ENCODE results near the gene MOCS1.
"Not testable (repeated sequence)": the region's sequence is repeated elsewhere in the genome, so short reads cannot be mapped to it uniquely, and the experiment has no call there.

Gene MOCS1

DNA sequence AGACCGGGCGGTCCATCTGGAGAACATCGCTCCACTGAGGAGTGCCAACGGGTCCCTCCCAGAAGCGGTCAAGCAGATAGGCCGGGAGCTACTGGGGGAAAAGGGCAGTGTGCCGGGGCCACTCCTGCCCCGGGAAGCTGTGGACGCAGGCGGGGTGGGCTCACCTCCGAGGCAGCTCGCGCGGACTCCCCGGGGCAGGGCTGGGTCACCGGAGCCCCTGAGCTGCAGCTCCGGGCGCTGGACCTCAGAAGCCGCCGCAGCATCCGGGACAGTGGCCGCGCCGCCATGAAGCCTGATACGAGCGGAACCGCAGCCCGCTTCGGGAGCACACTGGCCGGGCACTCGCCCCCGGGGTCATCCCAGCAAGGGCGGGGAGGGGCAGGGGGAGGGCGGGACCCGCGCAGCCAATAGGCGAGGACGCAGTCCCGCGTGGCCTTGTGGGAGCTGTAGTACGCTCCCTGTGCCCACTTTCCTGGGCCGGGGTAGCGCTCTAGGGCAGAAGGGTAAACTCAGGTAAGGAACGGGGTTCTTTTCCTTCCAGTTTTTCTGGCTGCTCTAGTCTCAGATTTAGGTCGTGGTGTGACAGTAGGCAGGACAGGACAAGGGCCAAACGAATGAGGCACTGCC lies at the start of gene MOCS1:
MOCS1 (minus strand) TSS at position 332 of the 627 bp plus-strand sequence; CDS start at position 287, 45 bp downstream.
- DNase-seq (ENCODE audit: low read depth in 2 of 2, low spot score in 1 of 2) = peak in 1 of 2 donors; percentile 3

DNA sequence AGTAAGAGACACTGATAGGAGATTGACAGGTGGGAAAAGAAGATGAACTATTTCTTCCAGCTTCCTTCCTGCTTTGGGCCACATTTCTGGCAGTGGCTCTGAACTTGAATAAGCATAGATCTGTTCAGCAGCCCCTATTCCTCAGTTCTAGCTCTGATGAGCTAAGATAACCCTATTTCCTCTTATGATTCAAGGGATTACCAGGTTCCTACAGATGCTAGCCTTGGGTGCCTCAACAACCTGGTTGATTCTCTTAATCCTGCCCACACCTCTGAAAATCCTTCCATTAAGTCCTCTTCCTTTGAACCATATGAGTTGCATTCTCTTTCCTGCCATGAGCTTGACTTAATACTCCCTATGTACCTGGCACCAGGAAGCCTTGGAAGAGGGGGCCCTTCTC lies 49.8 kb upstream of the MOCS1 start:
- DNase-seq (ENCODE audit: low read depth in 2 of 2, low spot score in 1 of 2) = no peak

DNA sequence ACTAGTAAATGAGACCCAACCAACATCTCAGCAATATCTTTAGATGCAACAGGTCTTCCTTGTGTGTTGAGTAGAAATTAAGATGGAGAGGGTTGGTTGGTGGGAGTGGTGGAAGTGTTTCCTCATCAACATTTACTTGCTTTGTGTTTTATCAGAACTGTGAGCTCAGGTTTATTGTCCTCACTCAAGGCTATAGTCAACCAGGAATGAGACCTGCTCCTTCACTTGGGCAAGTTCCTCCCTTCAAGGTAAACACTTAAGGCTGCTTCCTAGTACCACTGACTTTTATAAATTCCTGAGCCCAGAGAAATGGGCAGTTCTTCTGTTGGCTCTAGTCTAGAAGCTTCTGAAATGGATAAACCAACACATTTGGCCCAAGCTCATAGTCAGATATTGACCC lies 48.9 kb upstream of the MOCS1 start:
- no peak for DNase-seq (ENCODE audit: low read depth in 2 of 2, low spot score in 1 of 2)

DNA sequence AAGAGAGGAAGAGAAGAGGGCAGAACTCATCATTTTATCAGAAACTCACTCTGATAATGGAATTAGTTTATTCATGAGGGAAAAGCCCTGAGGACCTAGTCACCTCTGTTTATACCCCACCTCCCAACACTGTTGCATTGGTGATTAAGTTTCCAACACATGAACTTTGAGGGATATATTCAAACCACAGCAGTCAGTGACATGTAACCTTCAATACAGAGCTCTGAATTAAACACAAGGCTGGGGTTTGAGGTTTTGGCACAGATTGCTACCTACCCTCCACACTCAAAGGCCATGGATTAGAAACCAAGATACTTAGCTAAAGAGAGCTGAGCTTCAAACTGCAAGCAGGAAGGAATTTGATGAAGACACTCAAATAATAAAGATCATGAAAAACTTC lies 48.5 kb upstream of the MOCS1 start:
- no peak for DNase-seq (ENCODE audit: low read depth in 2 of 2, low spot score in 1 of 2)

DNA sequence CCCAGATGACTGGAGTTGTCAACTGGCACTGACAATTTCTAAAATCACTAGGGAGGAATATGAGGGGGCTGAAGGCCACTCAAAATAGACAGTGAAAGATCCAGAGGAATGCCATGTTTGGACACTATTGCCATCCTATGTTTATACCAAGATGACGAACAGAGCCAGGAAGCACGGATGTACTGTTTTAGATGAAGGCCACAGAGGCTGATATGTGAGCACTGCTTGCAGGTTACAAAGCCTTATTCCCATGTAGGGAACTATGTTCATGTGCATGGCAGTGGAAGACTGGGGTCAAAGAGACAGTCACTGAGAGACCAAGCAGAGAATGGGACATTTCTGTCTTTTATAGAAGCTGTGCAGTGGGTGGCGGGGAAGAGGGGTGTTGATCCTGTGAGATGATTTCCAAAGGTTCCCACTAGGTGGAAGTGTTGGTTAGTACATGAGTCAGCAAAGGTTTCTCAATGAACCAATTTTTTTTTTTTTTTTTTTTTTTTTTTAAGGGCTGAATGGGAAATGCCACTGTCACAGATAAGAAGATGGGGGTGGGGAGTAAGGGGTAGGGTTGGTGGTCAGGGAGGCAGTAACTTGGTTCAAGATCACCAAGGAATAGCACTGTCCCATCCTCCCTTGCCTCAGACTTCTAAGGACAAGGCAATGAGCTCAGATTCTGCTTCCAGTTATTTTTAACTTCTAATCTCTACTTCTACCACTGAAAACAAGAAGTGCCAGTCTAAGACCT lies 46.7 kb upstream of the MOCS1 start:
- no peak for DNase-seq (ENCODE audit: low read depth in 2 of 2, low spot score in 1 of 2)

DNA sequence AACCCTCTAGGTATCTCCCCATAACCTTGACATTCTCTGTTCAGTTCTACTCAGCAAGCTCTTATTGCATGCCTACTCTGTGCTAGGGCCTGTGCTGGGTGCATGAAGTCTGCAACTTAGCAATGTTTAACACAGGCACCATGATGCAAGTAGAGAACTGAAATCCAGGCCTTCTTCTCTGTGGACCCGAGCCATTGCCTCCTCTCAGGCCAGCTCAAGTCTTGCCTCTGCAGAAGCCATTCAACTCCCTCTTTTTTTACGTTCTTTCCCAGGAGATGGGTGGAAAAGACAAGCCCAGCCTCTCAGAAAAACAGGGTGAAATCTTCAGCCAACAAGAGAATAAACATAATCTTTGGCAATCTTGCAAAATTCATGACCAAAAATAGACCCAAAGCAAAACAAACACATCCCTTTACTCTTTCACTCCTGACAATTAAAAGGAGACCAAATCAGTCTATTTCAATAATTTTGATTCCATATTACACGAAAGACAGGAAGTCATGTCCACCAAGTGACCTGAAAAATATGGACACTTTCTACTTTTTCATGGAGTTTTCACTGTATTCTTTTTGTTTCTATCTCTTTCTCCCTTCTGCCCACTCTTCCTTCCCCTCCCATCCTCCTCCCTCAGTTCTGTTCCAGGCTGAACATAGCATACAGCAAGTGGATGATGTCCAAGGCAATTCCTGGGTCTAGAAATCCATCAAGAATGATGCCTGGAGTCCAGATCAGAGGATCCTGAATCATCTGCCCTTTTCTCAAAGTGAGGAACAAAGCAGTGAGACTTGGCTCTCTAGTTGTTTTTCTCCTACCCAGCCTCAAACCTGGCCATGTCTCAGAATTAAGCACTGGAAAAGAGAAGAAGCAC lies 45.4 kb upstream of the MOCS1 start:
- no peak for DNase-seq (ENCODE audit: low read depth in 2 of 2, low spot score in 1 of 2)

DNA sequence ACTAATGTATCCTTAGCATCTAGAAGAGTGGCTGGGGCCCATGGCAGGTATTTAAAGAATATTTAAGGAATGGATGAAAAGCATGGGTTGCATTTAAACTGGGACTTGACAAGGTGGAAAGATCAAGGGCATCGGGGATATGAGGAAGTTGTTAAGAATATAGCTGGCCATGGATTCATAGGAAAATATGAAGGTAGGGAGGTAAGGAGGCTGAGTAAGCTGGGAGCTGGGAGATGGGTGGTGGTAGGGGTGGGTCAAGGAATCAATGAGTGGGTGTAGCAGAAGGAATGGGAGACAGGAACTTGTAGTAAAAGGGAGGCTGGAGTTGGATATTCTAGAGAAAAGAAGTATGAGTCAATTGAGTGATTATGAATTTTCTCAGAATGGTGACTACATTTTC lies 44.0 kb upstream of the MOCS1 start:
- no peak for DNase-seq (ENCODE audit: low read depth in 2 of 2, low spot score in 1 of 2)

DNA sequence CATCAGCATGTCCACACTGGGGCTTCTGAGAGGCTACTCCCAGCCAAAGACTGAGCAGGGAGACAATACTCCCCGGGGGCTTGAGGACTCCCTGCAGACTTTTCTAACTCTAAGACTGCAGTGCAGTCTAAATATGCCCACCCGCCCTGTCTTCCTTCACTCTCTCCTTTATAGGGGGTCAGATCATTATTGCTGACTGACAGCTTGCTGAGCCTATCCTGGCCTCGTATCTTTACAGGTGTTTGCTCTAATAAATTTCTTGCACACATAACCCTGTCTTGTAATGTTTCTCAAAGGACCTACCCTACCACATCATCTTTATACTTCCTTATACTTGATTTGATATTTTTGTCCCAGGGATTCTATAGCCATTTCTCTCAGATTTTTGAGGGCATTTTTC lies 39.4 kb upstream of the MOCS1 start:
- DNase-seq (ENCODE audit: low read depth in 2 of 2, low spot score in 1 of 2) = no peak

DNA sequence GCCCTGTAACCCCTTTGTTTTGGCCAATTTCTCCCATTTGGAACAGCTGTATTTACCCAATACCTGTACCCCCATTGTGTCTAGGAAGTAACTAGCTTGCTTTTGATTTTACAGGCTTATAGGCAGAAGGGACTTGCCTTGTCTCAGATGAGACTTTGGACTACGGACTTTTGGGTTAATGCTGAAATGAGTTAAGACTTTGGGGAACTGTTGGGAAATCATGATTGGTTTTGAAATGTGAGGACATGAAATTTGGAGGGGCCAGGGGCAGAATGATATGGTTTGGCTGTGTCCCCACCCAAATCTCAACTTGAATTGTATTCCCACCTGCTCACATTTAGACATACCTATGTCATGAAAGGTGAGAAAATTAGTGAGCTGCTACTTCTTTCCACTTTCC lies 38.5 kb upstream of the MOCS1 start:
- not testable (repeated sequence) for DNase-seq (ENCODE audit: low read depth in 2 of 2, low spot score in 1 of 2)

DNA sequence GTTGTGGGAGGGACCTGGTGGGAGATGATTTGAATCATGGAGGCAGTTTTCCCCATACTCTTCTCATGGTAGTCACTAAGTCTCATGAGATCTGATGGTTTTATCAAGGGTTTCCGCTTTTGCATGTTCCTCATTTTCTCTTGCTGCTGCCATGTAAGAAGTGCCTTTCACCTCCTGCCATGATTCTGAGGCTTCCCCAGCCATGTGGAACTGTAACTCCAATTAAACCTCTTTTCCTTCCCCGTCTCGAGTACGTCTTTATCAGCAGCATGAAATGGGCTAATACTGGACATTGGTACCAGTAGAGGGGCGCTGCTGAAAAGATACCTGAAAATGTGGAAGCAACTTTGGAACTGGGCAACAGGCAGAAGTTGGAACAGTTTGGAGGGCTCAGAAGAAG lies 36.9 kb upstream of the MOCS1 start:
- not testable (repeated sequence) for DNase-seq (ENCODE audit: low read depth in 2 of 2, low spot score in 1 of 2)

DNA sequence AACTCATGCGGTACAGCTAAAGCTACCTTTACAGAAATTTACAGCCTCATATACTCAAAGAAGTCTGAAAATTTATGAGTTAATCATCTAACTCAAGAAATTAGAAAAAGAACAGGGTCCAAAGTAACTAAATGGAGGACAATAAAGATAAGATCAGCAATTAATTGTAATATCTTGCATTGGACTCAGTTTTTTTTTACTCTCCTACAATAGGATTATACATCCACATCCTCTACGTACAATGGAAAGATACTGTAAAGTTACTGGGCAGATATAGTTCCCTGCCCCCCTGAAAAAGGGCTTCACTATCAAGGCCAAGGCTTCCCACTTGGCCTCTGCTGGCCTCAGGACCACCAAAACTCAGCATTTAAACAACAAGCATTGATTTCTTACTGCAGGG lies 31.5 kb upstream of the MOCS1 start:
- DNase-seq (ENCODE audit: low read depth in 2 of 2, low spot score in 1 of 2) = no peak

DNA sequence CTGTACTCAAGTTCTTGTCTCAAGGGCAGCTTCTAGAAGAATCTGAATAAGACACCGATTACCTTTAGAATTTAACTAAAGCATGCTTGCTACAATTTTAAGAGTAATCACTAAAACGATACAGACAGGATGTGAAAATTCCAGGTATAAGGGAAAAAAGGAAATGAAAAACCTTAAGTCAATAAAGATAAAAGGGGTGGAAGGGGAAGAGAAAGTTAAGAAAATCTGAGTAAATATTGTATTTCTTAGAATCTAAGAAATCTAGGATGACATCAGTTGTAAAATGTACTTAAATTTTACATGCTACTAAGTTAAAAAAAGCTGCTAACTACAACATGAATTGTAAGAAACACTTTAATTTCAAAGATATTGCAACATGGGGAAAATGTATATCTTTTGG lies 30.3 kb upstream of the MOCS1 start:
- DNase-seq (ENCODE audit: low read depth in 2 of 2, low spot score in 1 of 2) = no peak

DNA sequence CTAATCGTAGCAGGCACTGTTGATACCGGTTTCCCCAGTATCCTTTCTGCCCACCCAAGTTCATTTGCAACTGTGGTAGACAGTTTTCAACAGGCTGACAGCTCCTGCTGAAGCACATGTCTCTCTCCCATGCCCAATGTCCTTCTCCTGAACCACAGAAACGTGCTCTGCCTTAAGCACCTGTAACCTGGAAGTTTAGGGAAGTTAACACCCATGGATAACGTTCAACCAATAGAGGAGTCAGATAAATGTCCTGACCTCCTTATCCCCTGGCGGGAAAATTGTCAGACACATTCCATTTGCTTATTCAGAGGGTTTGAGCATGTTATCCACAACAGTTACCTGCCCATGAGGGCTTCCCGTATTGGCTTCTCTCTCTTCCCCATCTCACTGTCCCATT lies 29.8 kb upstream of the MOCS1 start:
- no peak for DNase-seq (ENCODE audit: low read depth in 2 of 2, low spot score in 1 of 2)

DNA sequence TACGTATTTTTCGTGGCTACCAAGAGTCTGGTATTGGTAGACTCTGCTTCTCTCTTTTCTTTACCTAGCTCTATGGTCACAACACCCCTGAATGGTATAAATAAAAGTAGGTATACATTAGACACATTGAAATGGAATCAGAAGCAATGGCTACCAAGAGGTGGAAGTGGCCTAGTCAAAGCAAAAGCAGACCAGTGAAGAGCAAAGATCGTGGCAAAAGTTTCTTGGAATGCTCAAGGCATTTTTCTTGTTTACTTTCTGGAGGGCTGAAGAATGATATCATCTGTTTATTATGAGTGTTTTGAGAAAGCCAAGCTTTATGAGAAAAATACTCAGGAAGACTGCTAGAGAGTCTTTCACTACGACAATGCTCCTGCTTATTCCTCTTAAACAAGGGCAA lies 28.6 kb upstream of the MOCS1 start:
- DNase-seq (ENCODE audit: low read depth in 2 of 2, low spot score in 1 of 2) = no peak

DNA sequence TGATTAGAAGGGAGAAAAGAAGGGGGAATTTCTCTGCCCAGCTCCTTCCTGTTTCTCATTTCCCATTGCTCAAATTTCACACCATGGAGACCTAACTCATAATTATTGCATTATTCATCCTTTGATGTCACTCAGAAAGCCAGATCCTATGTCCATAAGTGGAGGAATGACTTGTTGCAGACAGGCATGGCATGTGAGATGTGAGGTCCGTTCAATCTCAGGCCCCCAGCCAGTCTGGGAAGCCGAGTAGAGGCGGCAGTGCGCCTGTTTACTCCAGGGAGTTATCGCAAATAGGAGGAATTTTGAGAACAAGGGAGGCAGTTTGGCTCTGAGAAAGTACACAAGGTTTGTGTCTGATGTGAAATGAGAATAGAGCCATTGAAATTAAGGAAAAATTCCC lies 26.9 kb upstream of the MOCS1 start:
- no peak for DNase-seq (ENCODE audit: low read depth in 2 of 2, low spot score in 1 of 2)

DNA sequence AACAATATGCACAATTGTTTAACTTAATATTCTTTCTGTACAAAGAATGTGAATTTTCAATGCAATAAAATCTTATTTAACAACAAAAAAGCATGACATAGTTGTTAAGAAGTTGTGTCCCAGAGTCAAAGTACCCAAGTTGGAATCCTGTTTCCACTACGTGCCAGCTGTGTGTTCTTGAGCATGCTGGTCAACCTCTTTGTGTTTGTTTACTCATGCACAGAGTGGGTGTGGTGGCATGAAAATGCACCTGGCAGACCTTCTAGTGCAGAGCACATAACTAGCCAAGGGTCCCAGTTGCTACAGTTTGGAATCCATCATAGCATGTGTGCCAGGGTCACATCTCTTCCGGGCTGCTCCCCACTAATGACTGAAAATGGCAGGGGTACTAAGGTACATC lies 24.7 kb upstream of the MOCS1 start:
- no peak for DNase-seq (ENCODE audit: low read depth in 2 of 2, low spot score in 1 of 2)

DNA sequence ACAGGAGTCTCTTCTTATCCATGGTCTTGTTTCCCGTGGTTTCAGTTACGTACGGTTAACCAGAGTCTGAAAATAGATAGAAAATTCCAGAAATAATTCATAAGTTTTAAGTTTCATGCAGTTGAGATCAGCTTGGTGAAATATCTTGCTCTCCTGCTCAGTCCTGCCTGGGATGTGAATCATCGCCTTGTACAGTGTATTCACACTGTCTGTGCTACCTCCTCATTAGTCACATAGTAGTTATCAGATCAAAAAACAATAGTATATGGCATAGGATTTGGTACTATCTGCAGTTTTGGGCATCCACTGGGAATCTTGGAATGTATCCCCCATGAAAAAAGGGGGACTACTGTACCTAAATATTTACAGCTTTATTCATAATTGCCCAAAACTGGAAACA lies 22.7 kb upstream of the MOCS1 start:
- no peak for DNase-seq (ENCODE audit: low read depth in 2 of 2, low spot score in 1 of 2)

DNA sequence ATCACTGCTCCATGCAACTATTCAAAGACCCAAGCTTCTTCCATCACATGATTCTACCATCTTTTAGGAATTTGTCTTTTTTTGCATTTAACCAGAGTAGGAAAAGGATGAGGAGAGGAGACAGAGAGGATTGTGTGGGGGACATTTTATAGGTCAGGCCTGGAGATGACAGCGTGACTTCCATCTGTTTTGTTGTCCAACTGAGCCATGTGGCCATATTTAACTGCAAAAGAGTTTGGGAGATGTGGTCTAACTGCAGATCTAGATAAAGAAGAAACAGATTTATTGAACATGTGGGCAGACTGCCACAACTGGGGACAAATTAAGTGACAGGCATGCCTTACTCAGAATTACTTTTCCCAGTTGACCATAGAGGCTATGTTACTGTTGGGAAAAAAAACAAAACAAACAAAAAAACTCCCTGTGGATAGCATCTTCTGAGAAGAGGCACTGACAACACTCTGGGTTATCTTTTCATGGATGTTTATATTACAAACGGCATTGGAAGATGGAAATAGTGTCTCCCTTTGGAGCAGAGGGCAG lies 18.9 kb upstream of the MOCS1 start:
- no peak for DNase-seq (ENCODE audit: low read depth in 2 of 2, low spot score in 1 of 2)

DNA sequence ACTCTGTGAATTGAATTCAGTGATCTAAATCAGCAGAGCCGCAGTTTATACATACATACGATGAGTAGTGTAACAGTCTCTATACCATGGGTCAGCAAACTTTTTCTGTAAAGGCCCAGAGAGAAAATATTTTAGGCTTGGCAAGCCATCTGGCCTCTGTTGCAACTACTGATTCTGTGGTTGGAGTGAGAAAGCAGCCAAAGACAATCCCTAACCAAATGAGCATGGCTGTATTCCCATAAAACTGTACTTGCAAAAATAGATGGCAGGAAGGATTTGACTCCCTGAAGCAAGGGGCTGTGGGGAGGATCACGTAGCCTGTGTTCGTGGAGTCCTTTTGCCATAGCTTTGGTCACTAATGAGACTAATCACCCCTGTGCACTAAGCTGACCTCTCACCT lies 17.9 kb upstream of the MOCS1 start:
- no peak for DNase-seq (ENCODE audit: low read depth in 2 of 2, low spot score in 1 of 2)

DNA sequence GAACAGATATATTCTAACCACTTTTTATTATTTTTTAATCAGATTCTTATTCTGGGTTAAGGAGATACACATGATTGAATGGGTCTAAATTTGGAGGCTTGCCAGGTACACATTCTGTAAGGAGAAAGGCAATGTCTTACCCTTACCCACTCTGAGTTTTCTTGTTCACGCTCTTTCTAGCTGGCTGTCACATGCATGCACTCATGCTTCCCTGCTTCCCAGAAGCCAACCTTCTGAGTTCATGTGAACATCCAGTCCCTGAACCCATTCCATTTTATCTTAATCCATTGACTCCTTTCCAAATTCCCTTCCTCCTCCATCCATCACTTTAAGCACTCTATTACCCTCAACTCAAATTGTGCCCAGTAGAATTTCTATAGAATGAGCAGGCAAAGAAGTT lies 17.5 kb upstream of the MOCS1 start:
- no peak for DNase-seq (ENCODE audit: low read depth in 2 of 2, low spot score in 1 of 2)

DNA sequence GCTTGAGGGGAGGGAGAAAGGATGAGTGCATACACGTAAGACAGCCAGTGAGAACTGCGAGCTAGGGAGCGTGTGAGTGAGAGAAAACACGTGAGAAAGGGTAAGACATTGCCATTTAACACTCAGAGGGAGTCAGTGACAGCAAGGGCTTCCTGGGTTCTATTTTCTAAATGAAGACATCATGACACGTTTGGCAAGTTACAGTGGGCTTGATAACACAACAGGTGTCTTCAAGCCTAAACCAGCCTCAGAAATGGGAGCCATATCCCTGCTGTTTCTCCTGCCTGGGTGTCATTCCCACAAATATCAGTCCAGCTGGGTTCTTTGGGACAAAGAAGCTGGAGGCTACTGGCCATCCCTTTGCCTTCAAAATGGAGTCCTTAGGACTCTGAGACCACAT lies 16.9 kb upstream of the MOCS1 start:
- DNase-seq (ENCODE audit: low read depth in 2 of 2, low spot score in 1 of 2) = no peak

Data from stimulated activated CD8-positive, alpha-beta memory T cell treated with anti-CD3 and anti-CD28 coated beads, Interleukin-4, amount 100 ng/mL, for 1 hour (primary cell).